Fibroblast of lung (primary cell): ENCODE measurements around the gene EIF5A2. TPM values are rescaled to one million over a fixed set of nuclear protein-coding genes. Genes with fewer than 3 reads are reported as not detected.

Source experiments
- DNase-seq, 2 donors: peaks; one replicate each; pipeline versions ENCODE4 v3.0.0 to v3.0.0-alpha.2; 2010; ENCODE audit warnings: low read depth in 2 of 2
- H2AFZ ChIP-seq: 2 replicates; pipeline ENCODE4 v1.5.1; 2012; ENCODE audit warnings: low read length, control low read depth, inconsistent platforms
- H3K27ac ChIP-seq: 2 replicates; pipeline ENCODE4 v1.5.1; 2011; ENCODE audit warnings: low read length, control low read depth; ENCODE audit not compliant: insufficient read depth
- H3K27me3 ChIP-seq: 2 replicates; pipeline ENCODE4 v1.5.1; 2011; ENCODE audit warnings: mild to moderate bottlenecking, low read length; ENCODE audit not compliant: control insufficient read depth, insufficient read depth
- H3K36me3 ChIP-seq: 2 replicates; pipeline ENCODE4 v1.5.1; 2011; ENCODE audit warnings: low read length; ENCODE audit not compliant: control insufficient read depth, insufficient read depth
- H3K4me1 ChIP-seq: 2 replicates; pipeline ENCODE4 v1.5.1; 2011; ENCODE audit warnings: low read length; ENCODE audit not compliant: control insufficient read depth, insufficient read depth; ENCODE audit errors: extremely low read depth
- H3K4me2 ChIP-seq: 2 replicates; pipeline ENCODE4 v1.5.1; 2011; ENCODE audit warnings: low read length, control low read depth; ENCODE audit not compliant: insufficient read depth; ENCODE audit errors: extremely low read depth
- H3K4me3 ChIP-seq, 4 experiments: fragments of 200-600 bp in 1 of 4; sonication (generic) in 1 of 4; replicated peaks in 1 of 4; 2 replicates each; pipeline ENCODE4 v1.5.1; 2011 to 2016; ENCODE audit warnings: low read length in 4 of 4, low read depth in 3 of 4, mild to moderate bottlenecking in 3 of 4, control low read depth in 2 of 4, inconsistent platforms in 1 of 4, mixed read lengths in 1 of 4; ENCODE audit not compliant: insufficient read depth in 1 of 4; ENCODE audit errors: control extremely low read depth in 1 of 4
- H3K79me2 ChIP-seq: 2 replicates; pipeline ENCODE4 v1.5.1; 2012; ENCODE audit warnings: mild to moderate bottlenecking, low read length, inconsistent platforms; ENCODE audit not compliant: control insufficient read depth, insufficient read depth
- H3K9ac ChIP-seq: 2 replicates; pipeline ENCODE4 v1.5.1; 2011; ENCODE audit warnings: mild to moderate bottlenecking, low read length, control low read depth; ENCODE audit not compliant: insufficient read depth
- H3K9me3 ChIP-seq: 2 replicates; pipeline ENCODE4 v1.5.1; 2012; ENCODE audit warnings: low read depth, low read length; ENCODE audit not compliant: control insufficient read depth, insufficient read depth
- H4K20me1 ChIP-seq: 2 replicates; pipeline ENCODE4 v1.5.1; 2011; ENCODE audit warnings: low read length; ENCODE audit not compliant: control insufficient read depth, insufficient read depth; ENCODE audit errors: extremely low read depth
- EZH2 ChIP-seq: IDR thresholded peaks from 2 replicates; pipeline ENCODE4 v1.5.1; 2012; ENCODE audit warnings: low read length, control low read depth, mild to moderate bottlenecking; ENCODE audit errors: missing control alignments
- polyA minus RNA-seq: library from RNA; depleted of rRNA, polyadenylated mRNA; stranded (reverse); fragments of >200 nt; gene quantifications from 2 replicates; pipeline ENCODE4 v1.2.3, GENCODE V29; 2011; ENCODE audit warnings: low replicate concordance
- polyA plus RNA-seq, 2 donors: library from polyadenylated mRNA; depleted of rRNA in 1 of 2; stranded (reverse) in 1 of 2; unstranded in 1 of 2; fragments of >200 nt; gene quantifications; 2 replicates each; pipeline ENCODE4 v1.2.1, GENCODE V29; 2011 to 2012; ENCODE audit warnings: missing spikeins in 1 of 2
- total RNA-seq: library from RNA; depleted of rRNA; stranded (reverse); fragments of >200 nt; gene quantifications from 2 replicates; pipeline ENCODE4 v1.2.1, GENCODE V29; 2014
- TF ChIP-seq, protein P1 (sequence below), 2 donors: IDR thresholded peaks in 1 of 2; conservative IDR thresholded peaks in 1 of 2; 1 replicate in 1 of 2; 2 replicates in 1 of 2; pipeline ENCODE4 v1.5.1; 2011 to 2012; ENCODE audit warnings: low read length in 2 of 2, control low read depth in 1 of 2, inconsistent platforms in 1 of 2, low read depth in 1 of 2, mild to moderate bottlenecking in 1 of 2

The EIF5A2 gene
- total RNA-seq (14.6 and 14.7 TPM in 2 replicates), polyA plus RNA-seq (27.9 and 31.9 TPM in 2 replicates), polyA minus RNA-seq (3.4 and 13.4 TPM in 2 replicates)
- 22.6 and 24.7 TPM in 2 replicates for polyA plus RNA-seq (2012)

- peak within 1 kb of the TSS; percentile 75 to 90 (median 79) for H3K4me3 ChIP-seq
Observed at GRCh38 chr3:170908235-170909116, at the start of gene EIF5A2. TSS of gene EIF5A2 (minus strand) at chr3:170908637. CDS start at chr3:170907806, 831 bp downstream.

DNA sequence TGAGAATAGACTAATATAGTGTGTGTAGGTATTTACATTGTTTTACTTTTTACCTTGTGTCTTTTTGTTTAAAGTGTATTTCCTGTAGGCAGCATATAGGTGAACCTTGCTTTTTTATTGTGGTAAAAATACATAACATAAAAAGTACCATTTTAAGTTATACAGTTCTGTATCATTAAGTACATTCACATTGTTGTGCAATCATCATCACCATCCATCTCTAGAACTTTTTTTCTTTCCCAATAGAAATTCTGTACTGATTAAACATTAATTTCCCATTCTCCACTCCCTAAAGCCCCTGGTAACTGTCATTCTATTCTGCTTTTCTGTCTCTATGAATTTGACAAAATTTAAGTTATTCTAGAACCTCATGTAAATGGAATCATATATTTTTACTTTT, 48.2 kb upstream of the EIF5A2 start:
- no peak overlapping the region for H3K27ac ChIP-seq

More at GRCh38 chr3:170908235-170909116, at the start of gene EIF5A2:
- Histone ChIP-seq H3K79me2 (peaks cover 25% of the 10 kb centered on the region), H3K9ac (peak within 1 kb of the TSS; percentile 89), H3K27ac (peak within 1 kb of the TSS; percentile 88), H3K27me3 (no peaks in the 10 kb centered on the region), H3K36me3 (peaks cover 1% of the 10 kb centered on the region), H2AFZ (peak within 1 kb of the TSS; percentile 78), H4K20me1 (no peaks in the 10 kb centered on the region), H3K4me1 (peaks cover 9% of the 10 kb centered on the region), H3K9me3 (no peaks in the 10 kb centered on the region), H3K4me2 (peak within 1 kb of the TSS; percentile 96)
- TF ChIP-seq, protein P1, sequence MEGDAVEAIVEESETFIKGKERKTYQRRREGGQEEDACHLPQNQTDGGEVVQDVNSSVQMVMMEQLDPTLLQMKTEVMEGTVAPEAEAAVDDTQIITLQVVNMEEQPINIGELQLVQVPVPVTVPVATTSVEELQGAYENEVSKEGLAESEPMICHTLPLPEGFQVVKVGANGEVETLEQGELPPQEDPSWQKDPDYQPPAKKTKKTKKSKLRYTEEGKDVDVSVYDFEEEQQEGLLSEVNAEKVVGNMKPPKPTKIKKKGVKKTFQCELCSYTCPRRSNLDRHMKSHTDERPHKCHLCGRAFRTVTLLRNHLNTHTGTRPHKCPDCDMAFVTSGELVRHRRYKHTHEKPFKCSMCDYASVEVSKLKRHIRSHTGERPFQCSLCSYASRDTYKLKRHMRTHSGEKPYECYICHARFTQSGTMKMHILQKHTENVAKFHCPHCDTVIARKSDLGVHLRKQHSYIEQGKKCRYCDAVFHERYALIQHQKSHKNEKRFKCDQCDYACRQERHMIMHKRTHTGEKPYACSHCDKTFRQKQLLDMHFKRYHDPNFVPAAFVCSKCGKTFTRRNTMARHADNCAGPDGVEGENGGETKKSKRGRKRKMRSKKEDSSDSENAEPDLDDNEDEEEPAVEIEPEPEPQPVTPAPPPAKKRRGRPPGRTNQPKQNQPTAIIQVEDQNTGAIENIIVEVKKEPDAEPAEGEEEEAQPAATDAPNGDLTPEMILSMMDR (conservative IDR thresholded peaks at IDR 0.05 in 1 of 2, IDR thresholded peaks at IDR 0.05 in 1 of 2; ENCODE audit: low read depth in 1 of 2, low read length in 2 of 2), result no peak
- TF ChIP-seq EZH2, result no peak
- DNase-seq, result peak; percentile 94 to 95

GRCh38 chr3:170953736-170954135, 45.3 kb upstream of the EIF5A2 start:
- Histone ChIP-seq H3K4me1 (no peaks in the 10 kb centered on the region), H3K4me2 (no peak overlapping the region), H4K20me1 (no peaks in the 10 kb centered on the region), H2AFZ (no peak overlapping the region), H3K27me3 (peaks cover 2% of the 10 kb centered on the region), H3K9me3 (no peaks in the 10 kb centered on the region), H3K9ac (no peak overlapping the region), H3K36me3 (no peaks in the 10 kb centered on the region), H3K79me2 (no peaks in the 10 kb centered on the region), H3K4me3 (no peak overlapping the region), H3K27ac (no peak overlapping the region)
- TF ChIP-seq, protein P1 (conservative IDR thresholded peaks at IDR 0.05 in 1 of 2, IDR thresholded peaks at IDR 0.05 in 1 of 2; ENCODE audit: low read depth in 1 of 2, low read length in 2 of 2), result no peak
- no peak for TF ChIP-seq EZH2
- no peak for DNase-seq

More for the DNA sequence above, 48.2 kb upstream of the EIF5A2 start:
- H3K9me3 ChIP-seq, result no peaks in the 10 kb centered on the region
- no peak for TF ChIP-seq EZH2
- TF ChIP-seq, protein P1 (conservative IDR thresholded peaks at IDR 0.05 in 1 of 2, IDR thresholded peaks at IDR 0.05 in 1 of 2; ENCODE audit: low read depth in 1 of 2, low read length in 2 of 2), result no peak
- H3K9ac ChIP-seq, result no peak overlapping the region
- H3K79me2 ChIP-seq, result no peaks in the 10 kb centered on the region
- H4K20me1 ChIP-seq, result no peaks in the 10 kb centered on the region
- no peaks in the 10 kb centered on the region for H3K4me1 ChIP-seq
- no peak for DNase-seq
- no peak overlapping the region for H2AFZ ChIP-seq
- no peaks in the 10 kb centered on the region for H3K36me3 ChIP-seq
- no peak overlapping the region for H3K4me2 ChIP-seq
- peaks cover 2% of the 10 kb centered on the region for H3K27me3 ChIP-seq
- H3K4me3 ChIP-seq, result no peak overlapping the region
